ENCODE measurements around the gene MDC1.

DNA sequence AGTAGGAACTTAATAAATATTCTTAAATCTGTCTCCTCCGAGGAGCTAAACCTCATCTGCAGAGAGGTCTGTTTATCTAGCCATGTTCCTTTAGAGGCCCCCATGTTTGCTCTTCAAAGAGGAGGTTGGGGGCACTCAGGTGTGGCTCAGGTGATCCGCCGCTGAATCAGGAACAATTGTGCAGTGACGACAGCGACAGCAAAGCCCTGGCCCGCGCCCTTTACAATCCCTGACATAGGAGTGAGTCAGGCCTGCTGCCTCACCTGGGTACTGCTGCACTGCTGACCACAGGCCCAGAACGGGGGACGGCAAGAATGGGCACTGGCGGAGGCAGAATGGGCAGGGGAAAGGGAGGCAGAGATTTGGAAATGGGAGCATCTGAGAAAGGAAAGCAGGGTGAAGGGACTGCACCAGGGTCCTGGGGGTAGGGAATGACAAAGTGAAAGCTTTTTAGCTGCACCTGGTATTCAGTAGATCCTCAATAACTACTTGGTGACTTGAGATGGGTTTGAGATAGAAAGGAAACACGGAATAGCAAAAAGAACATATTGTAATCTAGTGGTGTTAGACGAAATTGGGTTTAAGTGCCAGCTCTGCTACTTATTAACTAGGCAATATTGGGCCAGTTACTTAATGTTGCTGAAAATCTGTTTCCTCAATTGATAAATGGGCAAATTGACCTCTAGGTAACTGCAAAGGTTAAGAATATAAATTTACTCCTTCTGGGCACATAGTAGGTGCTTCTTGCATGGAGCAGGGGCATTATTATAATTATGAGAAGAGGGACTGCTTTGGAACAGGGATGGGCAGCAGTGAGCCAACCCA, 32.7 kb upstream of the MDC1 start:
- TF ChIP-seq, protein P1, sequence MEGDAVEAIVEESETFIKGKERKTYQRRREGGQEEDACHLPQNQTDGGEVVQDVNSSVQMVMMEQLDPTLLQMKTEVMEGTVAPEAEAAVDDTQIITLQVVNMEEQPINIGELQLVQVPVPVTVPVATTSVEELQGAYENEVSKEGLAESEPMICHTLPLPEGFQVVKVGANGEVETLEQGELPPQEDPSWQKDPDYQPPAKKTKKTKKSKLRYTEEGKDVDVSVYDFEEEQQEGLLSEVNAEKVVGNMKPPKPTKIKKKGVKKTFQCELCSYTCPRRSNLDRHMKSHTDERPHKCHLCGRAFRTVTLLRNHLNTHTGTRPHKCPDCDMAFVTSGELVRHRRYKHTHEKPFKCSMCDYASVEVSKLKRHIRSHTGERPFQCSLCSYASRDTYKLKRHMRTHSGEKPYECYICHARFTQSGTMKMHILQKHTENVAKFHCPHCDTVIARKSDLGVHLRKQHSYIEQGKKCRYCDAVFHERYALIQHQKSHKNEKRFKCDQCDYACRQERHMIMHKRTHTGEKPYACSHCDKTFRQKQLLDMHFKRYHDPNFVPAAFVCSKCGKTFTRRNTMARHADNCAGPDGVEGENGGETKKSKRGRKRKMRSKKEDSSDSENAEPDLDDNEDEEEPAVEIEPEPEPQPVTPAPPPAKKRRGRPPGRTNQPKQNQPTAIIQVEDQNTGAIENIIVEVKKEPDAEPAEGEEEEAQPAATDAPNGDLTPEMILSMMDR (IDR thresholded peaks at IDR 0.05) = no peak
- TF ChIP-seq NRF1 (IDR thresholded peaks at IDR 0.05; ENCODE audit: low read depth, low read length) (no peak), POLR2AphosphoS5 (IDR thresholded peaks at IDR 0.05; ENCODE audit: low read depth, low read length) (no peak)
- TF ChIP-seq, protein P2, sequence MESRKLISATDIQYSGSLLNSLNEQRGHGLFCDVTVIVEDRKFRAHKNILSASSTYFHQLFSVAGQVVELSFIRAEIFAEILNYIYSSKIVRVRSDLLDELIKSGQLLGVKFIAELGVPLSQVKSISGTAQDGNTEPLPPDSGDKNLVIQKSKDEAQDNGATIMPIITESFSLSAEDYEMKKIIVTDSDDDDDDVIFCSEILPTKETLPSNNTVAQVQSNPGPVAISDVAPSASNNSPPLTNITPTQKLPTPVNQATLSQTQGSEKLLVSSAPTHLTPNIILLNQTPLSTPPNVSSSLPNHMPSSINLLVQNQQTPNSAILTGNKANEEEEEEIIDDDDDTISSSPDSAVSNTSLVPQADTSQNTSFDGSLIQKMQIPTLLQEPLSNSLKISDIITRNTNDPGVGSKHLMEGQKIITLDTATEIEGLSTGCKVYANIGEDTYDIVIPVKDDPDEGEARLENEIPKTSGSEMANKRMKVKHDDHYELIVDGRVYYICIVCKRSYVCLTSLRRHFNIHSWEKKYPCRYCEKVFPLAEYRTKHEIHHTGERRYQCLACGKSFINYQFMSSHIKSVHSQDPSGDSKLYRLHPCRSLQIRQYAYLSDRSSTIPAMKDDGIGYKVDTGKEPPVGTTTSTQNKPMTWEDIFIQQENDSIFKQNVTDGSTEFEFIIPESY (IDR thresholded peaks at IDR 0.05; ENCODE audit: borderline replicate concordance, low read depth) = no peak

Measured in SK-N-SH (cell line).